ENCODE data around the gene KRT17. TPM values are rescaled to one million over a fixed set of nuclear protein-coding genes. Genes with fewer than 3 reads are reported as not detected.

Gene KRT17
- total RNA-seq, 1 experiment from 2014 or later = 4,105 TPM

DNA sequence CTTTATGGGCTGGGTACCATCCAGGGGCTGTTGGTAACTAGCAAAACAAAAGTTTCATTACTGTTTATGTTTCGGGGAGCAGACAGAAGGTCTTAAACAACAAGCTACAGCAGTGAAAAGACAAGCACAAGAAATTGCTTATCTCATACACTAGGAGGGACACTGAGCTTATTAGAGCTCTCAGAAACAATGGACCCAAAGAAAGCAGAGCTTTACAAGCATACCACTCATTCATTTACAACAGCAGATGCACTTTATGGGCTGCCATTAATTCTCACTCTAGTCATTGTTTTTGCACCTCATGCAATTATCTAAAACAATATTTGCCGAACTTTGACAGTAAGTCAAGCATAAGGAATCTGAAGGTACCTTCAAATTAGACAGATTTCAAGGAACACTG lies 21.9 kb downstream of the KRT17 start:
- Mint-ChIP-seq H3K27me3 (ENCODE audit: insufficient read depth, unreplicated experiment) (no peaks in the 10 kb centered on the region), H3K27ac (ENCODE audit: low read depth, unreplicated experiment) (no peak overlapping the region), H3K4me1 (ENCODE audit: insufficient read depth, unreplicated experiment) (no peaks in the 10 kb centered on the region), H3K9me3 (ENCODE audit: unreplicated experiment) (peaks cover 18% of the 10 kb centered on the region), H3K4me3 (ENCODE audit: unreplicated experiment) (no peak overlapping the region), H3K36me3 (ENCODE audit: insufficient read depth, unreplicated experiment) (no peaks in the 10 kb centered on the region)
- ChIA-PET CTCF (interaction anchor here (0.7 to 1.7 kb wide), 4 partner anchors 23 to 747 kb away, joined by 3 to 8 read pairs (median 4); no protein-coding TSS in a partner anchor), POLR2A (interaction anchor here (0.6 to 1.8 kb wide), 4 partner anchors 9 to 32 kb away, joined by 3 to 7 read pairs (median 5); no protein-coding TSS in a partner anchor)
- DNase-seq (ENCODE audit: unreplicated experiment) = no peak
- BruUV-seq (replicated peaks) = no TSS peak
- TF ChIP-seq, protein P1, sequence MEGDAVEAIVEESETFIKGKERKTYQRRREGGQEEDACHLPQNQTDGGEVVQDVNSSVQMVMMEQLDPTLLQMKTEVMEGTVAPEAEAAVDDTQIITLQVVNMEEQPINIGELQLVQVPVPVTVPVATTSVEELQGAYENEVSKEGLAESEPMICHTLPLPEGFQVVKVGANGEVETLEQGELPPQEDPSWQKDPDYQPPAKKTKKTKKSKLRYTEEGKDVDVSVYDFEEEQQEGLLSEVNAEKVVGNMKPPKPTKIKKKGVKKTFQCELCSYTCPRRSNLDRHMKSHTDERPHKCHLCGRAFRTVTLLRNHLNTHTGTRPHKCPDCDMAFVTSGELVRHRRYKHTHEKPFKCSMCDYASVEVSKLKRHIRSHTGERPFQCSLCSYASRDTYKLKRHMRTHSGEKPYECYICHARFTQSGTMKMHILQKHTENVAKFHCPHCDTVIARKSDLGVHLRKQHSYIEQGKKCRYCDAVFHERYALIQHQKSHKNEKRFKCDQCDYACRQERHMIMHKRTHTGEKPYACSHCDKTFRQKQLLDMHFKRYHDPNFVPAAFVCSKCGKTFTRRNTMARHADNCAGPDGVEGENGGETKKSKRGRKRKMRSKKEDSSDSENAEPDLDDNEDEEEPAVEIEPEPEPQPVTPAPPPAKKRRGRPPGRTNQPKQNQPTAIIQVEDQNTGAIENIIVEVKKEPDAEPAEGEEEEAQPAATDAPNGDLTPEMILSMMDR (IDR thresholded peaks at IDR 0.05; ENCODE audit: unreplicated experiment) = no peak
- intact Hi-C loops (cut with micrococcal nuclease) = no loop called here

DNA sequence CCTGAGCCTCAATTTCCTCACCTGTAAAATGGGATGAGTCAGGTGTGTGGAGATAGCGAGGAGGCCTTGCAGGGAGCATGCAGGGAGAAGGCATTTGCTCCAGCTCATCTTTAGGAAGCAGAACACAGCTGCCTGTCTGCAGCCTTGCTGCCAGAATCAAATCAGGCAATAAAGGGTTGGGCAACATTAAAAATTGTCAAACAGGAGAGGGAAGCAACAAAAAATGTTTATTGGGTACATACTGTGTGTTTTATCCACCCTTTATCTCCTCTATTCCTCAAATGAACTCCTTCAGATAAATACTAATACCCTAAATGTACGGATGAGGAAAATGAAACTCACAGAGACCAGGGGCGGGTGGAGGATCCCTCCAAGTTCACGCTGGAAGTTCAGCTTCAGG lies 24.1 kb downstream of the KRT17 start:
- BruUV-seq (replicated peaks) = no TSS peak
- Mint-ChIP-seq H3K27ac (ENCODE audit: low read depth, unreplicated experiment) (no peak overlapping the region), H3K36me3 (ENCODE audit: insufficient read depth, unreplicated experiment) (no peaks in the 10 kb centered on the region), H3K4me1 (ENCODE audit: insufficient read depth, unreplicated experiment) (peaks cover 6% of the 10 kb centered on the region), H3K4me3 (ENCODE audit: unreplicated experiment) (no peak overlapping the region), H3K27me3 (ENCODE audit: insufficient read depth, unreplicated experiment) (no peaks in the 10 kb centered on the region), H3K9me3 (ENCODE audit: unreplicated experiment) (no peaks in the 10 kb centered on the region)
- ChIA-PET POLR2A (interaction anchor here (0.6 to 1.0 kb wide), 2 partner anchors 46 to 528 kb away, joined by 3 read pairs; no protein-coding TSS in a partner anchor), CTCF (interaction anchor here (0.6 to 0.7 kb wide), 2 partner anchors 68 to 690 kb away, joined by 3 read pairs; no protein-coding TSS in a partner anchor)
- no peak for DNase-seq (ENCODE audit: unreplicated experiment)
- TF ChIP-seq, protein P1 (IDR thresholded peaks at IDR 0.05; ENCODE audit: unreplicated experiment) = no peak
- intact Hi-C loops (cut with micrococcal nuclease) = no loop called here

DNA sequence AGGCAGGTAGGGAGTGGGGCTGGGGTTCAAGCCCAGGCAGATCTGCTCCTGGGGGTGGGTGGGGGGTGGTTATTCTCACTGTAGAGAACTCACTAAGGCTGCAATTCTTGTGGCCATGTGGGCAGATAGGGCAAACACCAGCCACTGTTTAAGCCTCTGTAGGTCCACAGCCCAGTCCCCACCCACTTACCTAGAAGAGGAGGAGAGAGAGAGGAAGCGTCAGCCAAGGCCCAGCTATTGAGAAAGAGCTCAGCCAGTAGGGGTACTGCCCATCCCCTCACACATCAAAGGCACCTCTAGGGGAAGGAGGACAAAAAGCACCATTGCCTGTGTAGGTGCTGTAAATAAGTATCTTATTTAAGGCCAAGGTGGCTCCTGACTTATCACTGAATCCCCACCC lies 24.7 kb downstream of the KRT17 start:
- ChIA-PET CTCF (no interaction called here), POLR2A (interaction anchor here (0.6 kb wide), 1 partner anchor 528 kb away, joined by 3 read pairs; no protein-coding TSS in a partner anchor)
- no peak overlapping the region for H3K27ac Mint-ChIP-seq (ENCODE audit: low read depth, unreplicated experiment)
- intact Hi-C loops (cut with micrococcal nuclease) = no loop called here
- H3K4me1 Mint-ChIP-seq (ENCODE audit: insufficient read depth, unreplicated experiment) = peaks cover 10% of the 10 kb centered on the region
- TF ChIP-seq, protein P1 (IDR thresholded peaks at IDR 0.05; ENCODE audit: unreplicated experiment) = no peak
- no peaks in the 10 kb centered on the region for H3K27me3 Mint-ChIP-seq (ENCODE audit: insufficient read depth, unreplicated experiment)
- no peak for DNase-seq (ENCODE audit: unreplicated experiment)
- H3K9me3 Mint-ChIP-seq (ENCODE audit: unreplicated experiment) = no peaks in the 10 kb centered on the region
- H3K4me3 Mint-ChIP-seq (ENCODE audit: unreplicated experiment) = no peak overlapping the region
- H3K36me3 Mint-ChIP-seq (ENCODE audit: insufficient read depth, unreplicated experiment) = no peaks in the 10 kb centered on the region
- no TSS peak for BruUV-seq (replicated peaks)

DNA sequence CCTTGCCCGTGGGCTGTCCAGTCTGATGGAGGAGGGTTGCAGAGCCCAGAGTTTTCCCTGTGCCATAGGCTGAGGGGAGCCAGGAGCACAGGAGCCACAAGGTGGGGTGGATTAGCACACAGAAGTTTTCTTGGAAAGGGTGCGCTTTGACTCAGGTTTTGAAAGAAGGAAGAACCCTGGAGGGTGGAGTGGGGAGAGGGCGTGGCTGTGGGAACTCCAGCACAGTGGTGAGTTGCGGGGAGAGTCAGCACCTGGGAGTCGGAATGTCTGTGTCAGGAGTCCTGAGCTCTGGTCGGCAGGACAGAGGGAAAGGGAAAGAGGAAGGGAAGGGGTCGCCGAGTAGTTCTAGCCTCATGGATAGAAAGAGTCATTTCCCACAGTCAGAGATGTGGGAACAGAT lies 28.8 kb downstream of the KRT17 start:
- Mint-ChIP-seq H3K36me3 (ENCODE audit: insufficient read depth, unreplicated experiment) (no peaks in the 10 kb centered on the region), H3K9me3 (ENCODE audit: unreplicated experiment) (no peaks in the 10 kb centered on the region), H3K27ac (ENCODE audit: low read depth, unreplicated experiment) (no peak overlapping the region), H3K27me3 (ENCODE audit: insufficient read depth, unreplicated experiment) (no peaks in the 10 kb centered on the region), H3K4me3 (ENCODE audit: unreplicated experiment) (no peak overlapping the region), H3K4me1 (ENCODE audit: insufficient read depth, unreplicated experiment) (peaks cover 14% of the 10 kb centered on the region)
- BruUV-seq (replicated peaks) = no TSS peak
- intact Hi-C loops (cut with micrococcal nuclease) = no loop called here
- ChIA-PET CTCF (interaction anchor here (0.8 to 1.6 kb wide), 5 partner anchors 13 to 71 kb away, joined by 3 to 5 read pairs (median 4); no protein-coding TSS in a partner anchor), POLR2A (no interaction called here)
- TF ChIP-seq, protein P1 (IDR thresholded peaks at IDR 0.05; ENCODE audit: unreplicated experiment) = no peak
- no peak for DNase-seq (ENCODE audit: unreplicated experiment)
